Glutamatergic neuron (in vitro differentiated cells): ENCODE data around the gene DCXR. TPM values are rescaled to one million over a fixed set of nuclear protein-coding genes. Genes with fewer than 3 reads are reported as not detected.

Source experiments
- DNase-seq: peaks from one replicate; pipeline ENCODE4 v3.0.0; 2022
- H3K27ac Mint-ChIP-seq: one replicate; pipeline ENCODE4 v1.8.0; 2020; ENCODE audit warnings: mild to moderate bottlenecking, mixed read lengths, inconsistent platforms; ENCODE audit not compliant: unreplicated experiment
- H3K27me3 Mint-ChIP-seq: one replicate; pipeline ENCODE4 v1.8.0; 2020; ENCODE audit warnings: mild to moderate bottlenecking, moderate library complexity, mixed read lengths, inconsistent platforms; ENCODE audit not compliant: unreplicated experiment
- H3K36me3 Mint-ChIP-seq: one replicate; pipeline ENCODE4 v1.8.0; 2020; ENCODE audit warnings: mild to moderate bottlenecking, mixed read lengths, inconsistent platforms; ENCODE audit not compliant: unreplicated experiment
- H3K4me1 Mint-ChIP-seq: one replicate; pipeline ENCODE4 v1.8.0; 2020; ENCODE audit warnings: mild to moderate bottlenecking, low read depth, mixed read lengths, inconsistent platforms; ENCODE audit not compliant: unreplicated experiment
- H3K4me3 Mint-ChIP-seq: one replicate; pipeline ENCODE4 v1.8.0; 2020; ENCODE audit warnings: mild to moderate bottlenecking, mixed read lengths, inconsistent platforms; ENCODE audit not compliant: unreplicated experiment
- H3K9me3 Mint-ChIP-seq: one replicate; pipeline ENCODE4 v1.8.0; 2020; ENCODE audit warnings: mild to moderate bottlenecking, moderate library complexity, mixed read lengths, inconsistent platforms; ENCODE audit not compliant: unreplicated experiment
- CTCF ChIP-seq: fragments of 200-600 bp; sonication (generic); IDR thresholded peaks from one replicate; pipeline ENCODE4 v1.5.0; 2021; ENCODE audit not compliant: partially characterized antibody, unreplicated experiment
- total RNA-seq: library from RNA; stranded (reverse); fragmentation: NEBNext Ultra II Directional; extraction: Animal tissue kit (Norgen Biotek cat#: 25700); gene quantifications from one replicate; pipeline ENCODE4 v1.2.1, GENCODE V29; 2021; ENCODE audit not compliant: unreplicated experiment

Gene DCXR
- total RNA-seq, 1 donor from 2014 or later, result 89.5 TPM

- Mint-ChIP-seq H3K27me3 (peaks cover 8% of the 10 kb centered on the region), H3K4me3 (no peak overlapping the region), H3K9me3 (no peaks in the 10 kb centered on the region), H3K36me3 (no peaks in the 10 kb centered on the region), H3K4me1 (peaks cover 10% of the 10 kb centered on the region), H3K27ac (no peak overlapping the region)
- DNase-seq, result no peak
- TF ChIP-seq CTCF, result no peak
These were observed 11.9 kb downstream of the DCXR start for GRCh38 chr17:82025401-82026107.

GRCh38 chr17:82024859-82025258 lies 12.6 kb downstream of the DCXR start:
- TF ChIP-seq CTCF, result no peak
- Mint-ChIP-seq H3K27me3 (peaks cover 9% of the 10 kb centered on the region), H3K4me3 (no peak overlapping the region), H3K4me1 (peaks cover 10% of the 10 kb centered on the region), H3K27ac (no peak overlapping the region), H3K9me3 (no peaks in the 10 kb centered on the region), H3K36me3 (no peaks in the 10 kb centered on the region)
- DNase-seq, result no peak

- Mint-ChIP-seq H3K27me3 (peaks cover 6% of the 10 kb centered on the region), H3K27ac (no peak overlapping the region), H3K4me3 (peak overlapping the region; percentile 82), H3K4me1 (peaks cover 8% of the 10 kb centered on the region), H3K9me3 (peaks cover under 1% of the 10 kb centered on the region), H3K36me3 (no peaks in the 10 kb centered on the region)
- DNase-seq, result peak; percentile 72
- no peak for TF ChIP-seq CTCF
These were observed 13.9 kb downstream of the DCXR start for GRCh38 chr17:82023447-82024241.

- TF ChIP-seq CTCF, result no peak
- peak; percentile 100 for DNase-seq
- Mint-ChIP-seq H3K36me3 (no peaks in the 10 kb centered on the region), H3K4me1 (peaks cover 8% of the 10 kb centered on the region), H3K27ac (peak within 1 kb of the TSS; percentile 38), H3K9me3 (peaks cover 3% of the 10 kb centered on the region), H3K4me3 (peak within 1 kb of the TSS; percentile 86), H3K27me3 (peaks cover 9% of the 10 kb centered on the region)
These were observed 14.5 kb downstream of the DCXR start, which contains the start of gene LRRC45 for GRCh38 chr17:82022981-82023446. Gene LRRC45 (plus strand): TSS chr17:82023305. CDS start chr17:82023644, 339 bp downstream.
